ENCODE measurements around the gene COPS6. TPM values are rescaled to one million over a fixed set of nuclear protein-coding genes. Genes with fewer than 3 reads are reported as not detected.

COPS6 gene
- total and polyA plus RNA-seq, 2 of the 4 experiments (the other 2 are of a cell fraction): 185 to 325 TPM

DNA sequence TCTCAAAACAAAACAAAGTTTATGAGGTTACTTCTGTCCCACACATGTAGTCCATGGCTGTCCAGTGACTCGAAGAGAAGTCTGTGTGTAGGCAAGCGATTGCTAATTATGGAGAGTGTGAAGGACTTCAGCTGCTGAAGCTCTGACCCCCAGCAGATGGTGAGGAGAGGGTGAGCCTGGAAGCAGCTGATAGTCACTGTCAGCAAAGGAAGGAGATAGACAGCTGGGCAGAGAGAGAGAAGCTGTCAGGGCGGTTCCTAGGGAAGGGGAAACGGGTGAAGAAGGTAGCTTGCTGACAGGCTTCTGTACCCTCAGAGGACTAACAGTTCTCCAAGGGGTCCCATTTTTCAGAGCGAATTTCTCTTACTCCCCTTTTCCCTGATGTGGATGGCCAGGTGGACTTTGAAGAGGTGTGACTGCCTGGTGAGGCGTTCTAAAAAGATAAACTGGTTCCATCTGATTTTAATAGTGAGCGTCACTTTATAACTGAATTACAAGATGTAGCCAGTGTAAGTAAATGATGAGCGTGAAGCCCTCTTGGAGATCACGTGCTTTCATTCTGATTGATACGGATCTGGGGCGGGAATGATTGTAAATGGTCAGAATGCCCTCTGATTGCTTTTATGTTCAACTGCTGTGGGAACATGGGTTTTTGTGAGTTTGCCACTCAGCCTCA lies 27.1 kb upstream of the COPS6 start:
- ATAC-seq (ENCODE audit: low read depth): no peak
- WGBS, 2 experiments (ENCODE audit: extremely low coverage in 2 of 2, insufficient read length in 1 of 2): 100% methylated on average over 1 of the region's 11 CpGs; no CpG with 5 or more reads in 1 of the 2 experiments
- Histone ChIP-seq H3K18ac (ENCODE audit: low read depth, low read length) (no peak overlapping the region), H3K4me3 (ENCODE audit: insufficient read depth, low read depth, low read length) (no peak overlapping the region), H2BK20ac (ENCODE audit: low read depth, low read length) (no peak overlapping the region), H3K4me1 (ENCODE audit: control insufficient read depth, insufficient read depth, low read length) (peaks cover 2% of the 10 kb centered on the region; the same call in 1 of the 2 replicates), H3K9me3 (ENCODE audit: control insufficient read depth, insufficient read depth, low read length) (peaks cover 4% of the 10 kb centered on the region), H2AK9ac (replicated peaks; ENCODE audit: low read depth, low read length, poor library complexity) (peak overlapping the region; percentile 30), H3K9me1 (ENCODE audit: insufficient read depth, low read length) (0 out of 2 replicates have a peak, but pooled peaks cover 3% of the 10 kb centered on the region), H3K36me3 (ENCODE audit: control insufficient read depth, insufficient read depth, low read length) (peaks cover 48% of the 10 kb centered on the region), H4K5ac (ENCODE audit: low read depth, low read length) (no peak overlapping the region), H3K27ac (ENCODE audit: insufficient read depth, low read length) (no peak overlapping the region), H3K23ac (ENCODE audit: low read depth, low read length) (no peak overlapping the region), H2AK5ac (ENCODE audit: low read depth, low read length) (no peak overlapping the region), H3K79me1 (ENCODE audit: low read depth in 1 of 2, low read length in 2 of 2) (peaks cover 4 to 5% of the 10 kb centered on the region in 2 experiments; a peak in 2 of 4 replicates), H3K9ac (ENCODE audit: low read depth, low read length) (no peak overlapping the region), H4K8ac (ENCODE audit: low read depth in 2 of 2, low read length in 2 of 2) (no peak overlapping the region), H2BK120ac (ENCODE audit: low read depth, low read length) (no peak overlapping the region), H3K27me3 (ENCODE audit: control insufficient read depth, insufficient read depth, low read length) (no peaks in the 10 kb centered on the region), H3K4me2 (ENCODE audit: low read depth, low read length) (no peak overlapping the region), H4K20me1 (ENCODE audit: insufficient read depth, low read length) (no peaks in the 10 kb centered on the region), H2BK5ac (ENCODE audit: low read depth, low read length, poor library complexity, severe bottlenecking) (no peak overlapping the region), H3K4ac (ENCODE audit: low read depth, low read length) (no peak overlapping the region), H4K91ac (ENCODE audit: insufficient read depth, low read depth, low read length) (no peak overlapping the region), H2BK15ac (ENCODE audit: low read depth, low read length) (no peak overlapping the region), H3K56ac (ENCODE audit: extremely low read depth, insufficient read depth, low read length) (no peak overlapping the region), H2AFZ (replicated peaks; ENCODE audit: low read length, poor library complexity) (no peak overlapping the region), H3K14ac (replicated peaks; ENCODE audit: low read depth, low read length) (no peak overlapping the region)
- ChIA-PET POLR2A (ENCODE audit: unreplicated experiment) (no interaction called here), CTCF (no interaction called here)
- no TSS peak for BruUV-seq (replicated peaks)
- in situ Hi-C loops (cut with MboI; ENCODE audit: low sequenced_read_pairs): no loop called here
- no peak for DNase-seq
- intact Hi-C loops (cut with micrococcal nuclease): no loop called here
- dilution Hi-C loops (cut with HindIII; ENCODE audit: low sequenced_read_pairs, unreplicated experiment): no loop called here
- TF ChIP-seq MAFK (IDR thresholded peaks at IDR 0.05; ENCODE audit: low read depth, low read length) (no peak), MAZ (IDR thresholded peaks at IDR 0.05; ENCODE audit: borderline replicate concordance, low read depth, low read length) (no peak), BHLHE40 (IDR thresholded peaks at IDR 0.05; ENCODE audit: low read depth, low read length) (no peak)
- TF ChIP-seq, protein P1, sequence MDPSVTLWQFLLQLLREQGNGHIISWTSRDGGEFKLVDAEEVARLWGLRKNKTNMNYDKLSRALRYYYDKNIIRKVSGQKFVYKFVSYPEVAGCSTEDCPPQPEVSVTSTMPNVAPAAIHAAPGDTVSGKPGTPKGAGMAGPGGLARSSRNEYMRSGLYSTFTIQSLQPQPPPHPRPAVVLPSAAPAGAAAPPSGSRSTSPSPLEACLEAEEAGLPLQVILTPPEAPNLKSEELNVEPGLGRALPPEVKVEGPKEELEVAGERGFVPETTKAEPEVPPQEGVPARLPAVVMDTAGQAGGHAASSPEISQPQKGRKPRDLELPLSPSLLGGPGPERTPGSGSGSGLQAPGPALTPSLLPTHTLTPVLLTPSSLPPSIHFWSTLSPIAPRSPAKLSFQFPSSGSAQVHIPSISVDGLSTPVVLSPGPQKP (IDR thresholded peaks at IDR 0.05; ENCODE audit: borderline replicate concordance, low read depth, low read length): no peak
